ENCODE data around the gene SF3B1.

The SF3B1 gene

GRCh38 chr2:197472166-197472565 is 37.3 kb upstream of the SF3B1 start:
- Histone ChIP-seq H3K27me3 (ENCODE audit: insufficient read depth, poor library complexity, severe bottlenecking) (no peaks in the 10 kb centered on the region), H3K9me3 (ENCODE audit: severe bottlenecking) (no peaks in the 10 kb centered on the region), H3K4me3 (ENCODE audit: severe bottlenecking) (no peak overlapping the region), H3K27ac (ENCODE audit: poor library complexity, severe bottlenecking) (no peak overlapping the region), H3K4me1 (ENCODE audit: insufficient read depth, poor library complexity, severe bottlenecking) (no peaks in the 10 kb centered on the region), H3K36me3 (ENCODE audit: low read depth) (peaks cover 73% of the 10 kb centered on the region)
- ATAC-seq (ENCODE audit: low read depth) (no peak), DNase-seq (ENCODE audit: low spot score) (no peak)
- TF ChIP-seq CTCF (IDR thresholded peaks at IDR 0.05; ENCODE audit: poor library complexity, severe bottlenecking), result no peak

GRCh38 chr2:197464175-197464574 is 29.3 kb upstream of the SF3B1 start:
- Histone ChIP-seq H3K27me3 (ENCODE audit: insufficient read depth, poor library complexity, severe bottlenecking) (no peaks in the 10 kb centered on the region), H3K36me3 (ENCODE audit: low read depth) (peaks cover 76% of the 10 kb centered on the region), H3K27ac (ENCODE audit: poor library complexity, severe bottlenecking) (no peak overlapping the region), H3K4me3 (ENCODE audit: severe bottlenecking) (no peak overlapping the region), H3K9me3 (ENCODE audit: severe bottlenecking) (no peaks in the 10 kb centered on the region), H3K4me1 (ENCODE audit: insufficient read depth, poor library complexity, severe bottlenecking) (peaks cover 8% of the 10 kb centered on the region)
- no peak for TF ChIP-seq CTCF (IDR thresholded peaks at IDR 0.05; ENCODE audit: poor library complexity, severe bottlenecking)
- DNase-seq (ENCODE audit: low spot score) (no peak), ATAC-seq (ENCODE audit: low read depth) (no peak)

- H3K27ac ChIP-seq (ENCODE audit: poor library complexity, severe bottlenecking), result no peak overlapping the region
- ATAC-seq (ENCODE audit: low read depth) (peak; percentile 44; the same call in 2 of the 3 replicates), DNase-seq (ENCODE audit: low spot score) (no peak)
- H3K36me3 ChIP-seq (ENCODE audit: low read depth), result peaks cover 62% of the 10 kb centered on the region
- no peak overlapping the region for H3K4me3 ChIP-seq (ENCODE audit: severe bottlenecking)
- H3K27me3 ChIP-seq (ENCODE audit: insufficient read depth, poor library complexity, severe bottlenecking), result no peaks in the 10 kb centered on the region
- peaks cover 8% of the 10 kb centered on the region for H3K4me1 ChIP-seq (ENCODE audit: insufficient read depth, poor library complexity, severe bottlenecking)
- TF ChIP-seq CTCF (IDR thresholded peaks at IDR 0.05; ENCODE audit: poor library complexity, severe bottlenecking), result no peak
- no peaks in the 10 kb centered on the region for H3K9me3 ChIP-seq (ENCODE audit: severe bottlenecking)
These were observed 26.2 kb upstream of the SF3B1 start for GRCh38 chr2:197461057-197461456.

- TF ChIP-seq CTCF (IDR thresholded peaks at IDR 0.05; ENCODE audit: poor library complexity, severe bottlenecking), result no peak
- Histone ChIP-seq H3K27ac (ENCODE audit: poor library complexity, severe bottlenecking) (no peak overlapping the region), H3K36me3 (ENCODE audit: low read depth) (peaks cover 64% of the 10 kb centered on the region), H3K27me3 (ENCODE audit: insufficient read depth, poor library complexity, severe bottlenecking) (no peaks in the 10 kb centered on the region), H3K4me3 (ENCODE audit: severe bottlenecking) (no peak overlapping the region), H3K4me1 (ENCODE audit: insufficient read depth, poor library complexity, severe bottlenecking) (peaks cover 8% of the 10 kb centered on the region), H3K9me3 (ENCODE audit: severe bottlenecking) (no peaks in the 10 kb centered on the region)
- ATAC-seq (ENCODE audit: low read depth) (no peak), DNase-seq (ENCODE audit: low spot score) (no peak)
These were observed 25.8 kb upstream of the SF3B1 start for GRCh38 chr2:197460649-197461048.

- no peak overlapping the region for H3K27ac ChIP-seq (ENCODE audit: poor library complexity, severe bottlenecking)
- H3K36me3 ChIP-seq (ENCODE audit: low read depth), result peaks cover 28% of the 10 kb centered on the region
- TF ChIP-seq CTCF (IDR thresholded peaks at IDR 0.05; ENCODE audit: poor library complexity, severe bottlenecking), result no peak
- H3K4me1 ChIP-seq (ENCODE audit: insufficient read depth, poor library complexity, severe bottlenecking), result peaks cover 3% of the 10 kb centered on the region
- no peaks in the 10 kb centered on the region for H3K27me3 ChIP-seq (ENCODE audit: insufficient read depth, poor library complexity, severe bottlenecking)
- H3K9me3 ChIP-seq (ENCODE audit: severe bottlenecking), result no peaks in the 10 kb centered on the region
- H3K4me3 ChIP-seq (ENCODE audit: severe bottlenecking), result no peak overlapping the region
- ATAC-seq (ENCODE audit: low read depth) (no peak), DNase-seq (ENCODE audit: low spot score) (no peak)
These were observed 20.6 kb upstream of the SF3B1 start for GRCh38 chr2:197455428-197455827.

Measured in RWPE2 (cell line).